H1 (cell line): ENCODE measurements around the gene KLHL8. TPM values are rescaled to one million over a fixed set of nuclear protein-coding genes. Genes with fewer than 3 reads are reported as not detected.

Source experiments
- CTCF ChIA-PET: fragments of 300-600 bp; sonication (Branson Sonifier 250); formaldehyde crosslinking; loops from one replicate; lab custom pipeline; 2021; ENCODE audit not compliant: partially characterized antibody; lab: Charles Lee
- POLR2A ChIA-PET: fragments of 300-600 bp; sonication (Branson Sonifier 250); formaldehyde crosslinking; loops from one replicate; lab custom pipeline; 2021; ENCODE audit warnings: inconsistent platforms; ENCODE audit not compliant: partially characterized antibody; lab: Charles Lee
- DNase-seq, 2 experiments: peaks; one replicate each; pipeline versions ENCODE4 v3.0.0 to v3.0.0-alpha.2; 2010 to 2022; ENCODE audit warnings: low spot score in 2 of 2, low read depth in 1 of 2, mixed read lengths in 1 of 2
- FAIRE-seq: peaks from 2 replicates; lab custom pipeline; 2011; peaks lifted over from hg19 to GRCh38; lab: Jason Lieb, UNC
- H2AFZ ChIP-seq: 2 replicates; pipeline ENCODE4 v1.8.1; 2012; ENCODE audit warnings: low read length, inconsistent platforms
- H2AK5ac ChIP-seq: 2 replicates; pipeline ENCODE4 v1.6.1; 2013; ENCODE audit warnings: low read depth, low read length
- H2BK120ac ChIP-seq: replicated peaks from 2 replicates; pipeline ENCODE3; 2013; ENCODE audit warnings: low read depth, low read length, inconsistent platforms
- H2BK12ac ChIP-seq: 2 replicates; pipeline ENCODE4 v1.6.1; 2013; ENCODE audit warnings: low read depth, low read length
- H2BK15ac ChIP-seq: 2 replicates; pipeline ENCODE4 v1.6.1; 2013; ENCODE audit warnings: low read length
- H2BK20ac ChIP-seq: 2 replicates; pipeline ENCODE4 v1.6.1; 2013; ENCODE audit warnings: low read length
- H2BK5ac ChIP-seq: 2 replicates; pipeline ENCODE4 v1.6.1; 2013; ENCODE audit warnings: low read depth, low read length
- H3K14ac ChIP-seq: 2 replicates; pipeline ENCODE4 v1.6.1; 2013; ENCODE audit warnings: inconsistent platforms; ENCODE audit not compliant: insufficient read length
- H3K18ac ChIP-seq: 2 replicates; pipeline ENCODE4 v1.6.1; 2013; ENCODE audit warnings: low read length; ENCODE audit errors: extremely low read depth
- H3K23ac ChIP-seq: 2 replicates; pipeline ENCODE4 v1.6.1; 2013; ENCODE audit warnings: inconsistent platforms; ENCODE audit not compliant: insufficient read length
- H3K23me2 ChIP-seq: 2 replicates; pipeline ENCODE4 v1.6.1; 2013; ENCODE audit warnings: low read depth, low read length
- H3K27ac ChIP-seq: 2 replicates; pipeline ENCODE4 v1.6.1; 2011; ENCODE audit warnings: low read depth, low read length, inconsistent platforms
- H3K27me3 ChIP-seq, 4 experiments: replicated peaks in 1 of 4; 1 replicate in 1 of 4; 2 replicates in 3 of 4; pipeline versions ENCODE4 v1.6.1 to v1.8.1; 2011 to 2013; ENCODE audit warnings: low read length in 3 of 4, mild to moderate bottlenecking in 3 of 4, inconsistent platforms in 2 of 4, mixed read lengths in 2 of 4, moderate library complexity in 1 of 4; ENCODE audit not compliant: control insufficient read depth in 3 of 4, insufficient read depth in 3 of 4; ENCODE audit errors: extremely low read depth in 1 of 4
- H3K36me3 ChIP-seq, 4 experiments: 2 replicates each; pipeline versions ENCODE4 v1.6.1 to v1.8.1; 2011 to 2013; ENCODE audit warnings: mild to moderate bottlenecking in 4 of 4, low read length in 3 of 4, moderate library complexity in 2 of 4, control low read depth in 1 of 4, inconsistent platforms in 1 of 4; ENCODE audit not compliant: insufficient read depth in 4 of 4, control insufficient read depth in 2 of 4
- H3K4ac ChIP-seq: replicated peaks from 2 replicates; pipeline ENCODE3; 2013; ENCODE audit warnings: low read length, low read depth, mixed read lengths, inconsistent platforms; ENCODE audit not compliant: insufficient read length
- H3K4me1 ChIP-seq, 4 experiments: replicated peaks in 1 of 4; 1 replicate in 1 of 4; 2 replicates in 3 of 4; pipeline versions ENCODE4 v1.6.1 to v1.8.1; 2011 to 2013; ENCODE audit warnings: low read length in 3 of 4, inconsistent platforms in 2 of 4, mixed read lengths in 1 of 4; ENCODE audit not compliant: insufficient read depth in 4 of 4, control insufficient read depth in 3 of 4
- H3K4me2 ChIP-seq, 2 experiments: 2 replicates each; pipeline versions ENCODE4 v1.6.1 to v1.8.1; 2011 to 2013; ENCODE audit warnings: low read depth in 2 of 2, low read length in 2 of 2, control low read depth in 1 of 2, inconsistent platforms in 1 of 2, mild to moderate bottlenecking in 1 of 2; ENCODE audit not compliant: insufficient read depth in 1 of 2
- H3K4me3 ChIP-seq, 4 experiments: fragments of 200-600, 300-600 bp in 1 of 4; sonication (generic), shearing (Covaris generic), sonication (Bioruptor Twin) in 1 of 4; 2 replicates each; pipeline versions ENCODE4 v1.5.1 to v1.8.1; 2011 to 2016; ENCODE audit warnings: low read length in 4 of 4, low read depth in 3 of 4, control low read depth in 2 of 4, inconsistent platforms in 2 of 4, mild to moderate bottlenecking in 2 of 4, mixed read lengths in 1 of 4, moderate library complexity in 1 of 4; ENCODE audit not compliant: insufficient read depth in 2 of 4; ENCODE audit errors: extremely low read depth in 1 of 4
- H3K56ac ChIP-seq: replicated peaks from 2 replicates; pipeline ENCODE3; 2013; ENCODE audit warnings: low read depth, mild to moderate bottlenecking, mixed read lengths, low read length, inconsistent platforms; ENCODE audit not compliant: insufficient read length
- H3K79me1 ChIP-seq: 2 replicates; pipeline ENCODE4 v1.6.1; 2013; ENCODE audit warnings: low read depth, low read length, control low read depth
- H3K79me2 ChIP-seq, 2 experiments: 2 replicates each; pipeline versions ENCODE4 v1.6.1 to v1.8.1; 2012 to 2013; ENCODE audit warnings: low read length in 2 of 2, mild to moderate bottlenecking in 2 of 2, inconsistent platforms in 1 of 2; ENCODE audit not compliant: insufficient read depth in 2 of 2, control insufficient read depth in 1 of 2
- H3K9ac ChIP-seq, 4 experiments: replicated peaks in 1 of 4; 1 replicate in 1 of 4; 2 replicates in 3 of 4; pipeline versions ENCODE4 v1.6.1 to v1.8.1; 2011 to 2013; ENCODE audit warnings: low read depth in 3 of 4, low read length in 3 of 4, control low read depth in 2 of 4, mild to moderate bottlenecking in 2 of 4, moderate library complexity in 2 of 4, inconsistent platforms in 1 of 4; ENCODE audit errors: extremely low read depth in 1 of 4
- H3K9me3 ChIP-seq, 2 experiments: 2 replicates each; pipeline versions ENCODE4 v1.6.1 to v1.8.1; 2012 to 2013; ENCODE audit warnings: mild to moderate bottlenecking in 2 of 2, moderate library complexity in 2 of 2, control low read depth in 1 of 2, inconsistent platforms in 1 of 2, low read depth in 1 of 2, low read length in 1 of 2, mixed read lengths in 1 of 2; ENCODE audit not compliant: insufficient read depth in 2 of 2
- H4K20me1 ChIP-seq, 2 experiments: replicated peaks in 1 of 2; 2 replicates each; pipeline versions ENCODE3 to v1.8.1; 2011 to 2013; ENCODE audit warnings: inconsistent platforms in 2 of 2, low read length in 2 of 2, mild to moderate bottlenecking in 1 of 2; ENCODE audit not compliant: insufficient read depth in 2 of 2, control insufficient read depth in 1 of 2
- H4K5ac ChIP-seq: 2 replicates; pipeline ENCODE4 v1.6.1; 2013; ENCODE audit warnings: low read length, low read depth, mixed read lengths, inconsistent platforms; ENCODE audit not compliant: insufficient read length
- H4K8ac ChIP-seq: 2 replicates; pipeline ENCODE4 v1.8.0; 2013; ENCODE audit warnings: mild to moderate bottlenecking, moderate library complexity, low read length, inconsistent platforms; ENCODE audit not compliant: insufficient read depth; ENCODE audit errors: extremely low read depth
- H4K91ac ChIP-seq: replicated peaks from 2 replicates; pipeline ENCODE3; 2013; ENCODE audit warnings: low read length, mixed read lengths, inconsistent platforms; ENCODE audit not compliant: insufficient read length
- BRCA1 ChIP-seq: IDR thresholded peaks from 2 replicates; pipeline ENCODE4 v1.6.1; 2012; ENCODE audit warnings: low read depth, low read length, improper control_type of control experiment
- CBX5 ChIP-seq: fragments of 300-800, 300-1000 bp; sonication (generic); IDR thresholded peaks from 2 replicates; pipeline ENCODE4 v1.7.1; 2016; ENCODE audit warnings: antibody characterized with exemption, low read length, low read depth
- CBX8 ChIP-seq: fragments of 300-800, 300-1000 bp; sonication (generic); IDR thresholded peaks from 2 replicates; pipeline ENCODE4 v1.7.1; 2016; ENCODE audit warnings: low read depth, low read length, borderline replicate concordance
- CREB1 ChIP-seq: IDR thresholded peaks from 2 replicates; pipeline ENCODE4 v1.6.1; 2012; ENCODE audit warnings: inconsistent platforms
- CTBP2 ChIP-seq: IDR thresholded peaks from 2 replicates; pipeline ENCODE4 v1.7.0; 2011; ENCODE audit warnings: borderline replicate concordance, mild to moderate bottlenecking, moderate library complexity, mixed read lengths, low read length; ENCODE audit not compliant: insufficient read depth, insufficient read length
- EZH2 ChIP-seq: fragments of 200-600 bp; sonication (generic); IDR thresholded peaks from 2 replicates; pipeline ENCODE4 v1.7.1; 2012; ENCODE audit warnings: low read depth, mild to moderate bottlenecking, moderate library complexity, low read length, inconsistent platforms; ENCODE audit not compliant: severe bottlenecking
- GTF2F1 ChIP-seq: IDR thresholded peaks from 2 replicates; pipeline ENCODE4 v1.6.1; 2012; ENCODE audit warnings: low read depth, low read length, improper control_type of control experiment, borderline replicate concordance
- NANOG ChIP-seq: IDR thresholded peaks from 2 replicates; pipeline ENCODE4 v1.6.1; 2011; ENCODE audit warnings: low read length, low read depth, mild to moderate bottlenecking, inconsistent platforms; ENCODE audit not compliant: insufficient read depth, poor library complexity, severe bottlenecking
- SUZ12 ChIP-seq: fragments of 200-600 bp; sonication (generic); IDR thresholded peaks from 2 replicates; pipeline ENCODE4 v1.6.1; 2012; ENCODE audit warnings: mild to moderate bottlenecking, inconsistent platforms, low read length, moderate library complexity, mixed read lengths
- YY1 ChIP-seq: IDR thresholded peaks from 2 replicates; pipeline ENCODE4 v1.6.1; 2011; ENCODE audit warnings: low read depth, mild to moderate bottlenecking, low read length
- WGBS, 2 experiments: shearing (Covaris generic) in 1 of 2; methylation state at CpG; one replicate each; pipeline versions ENCODE4 v1.1.6 to v1.1.7; 2013 to 2015; ENCODE audit warnings: low lambda C conversion rate in 2 of 2, mixed read lengths in 2 of 2, inconsistent platforms in 1 of 2, low coverage in 1 of 2, missing lambda C conversion rate in 1 of 2; ENCODE audit not compliant: insufficient replicate concordance in 2 of 2, insufficient coverage in 1 of 2, insufficient read length in 1 of 2; ENCODE audit errors: extremely low coverage in 1 of 2, missing lambda C conversion rate in 1 of 2; 5-methylcytosine and 5-hydroxymethylcytosine counted together
- polyA plus RNA-seq, 7 experiments: library from polyadenylated mRNA; depleted of rRNA in 3 of 7; stranded (reverse) in 5 of 7; unstranded in 2 of 7; fragments of >200 nt in 5 of 7; fragments of 200-250 nt in 2 of 7; gene quantifications; 1 replicate in 5 of 7; 2 replicates in 1 of 7; 4 replicates in 1 of 7; pipeline versions ENCODE4 v1.2.1 to v1.2.3, GENCODE V29; 2011 to 2013; ENCODE audit warnings: missing spikeins in 2 of 7, mixed read lengths in 2 of 7
- total RNA-seq: library from RNA; stranded (reverse); fragmentation: NEBNext Ultra II Directional; extraction: Animal tissue kit (Norgen Biotek cat#: 25700); gene quantifications from 2 replicates; pipeline ENCODE4 v1.2.1, GENCODE V29; 2021
- TF ChIP-seq, protein P1 (sequence below), 3 experiments: IDR thresholded peaks; 1 replicate in 2 of 3; 2 replicates in 1 of 3; pipeline versions ENCODE4 v1.5.1 to v1.6.1; 2011; ENCODE audit warnings: low read length in 3 of 3, mild to moderate bottlenecking in 3 of 3, inconsistent platforms in 2 of 3, low read depth in 1 of 3, moderate library complexity in 1 of 3; ENCODE audit not compliant: insufficient read depth in 1 of 3; ENCODE audit errors: control extremely low read depth in 1 of 3

Gene KLHL8
- total and polyA plus RNA-seq, 2 of the 8 experiments (the other 6 are each of a cell fraction or from before 2014, with no cell fraction given) = 0.94 to 8.1 TPM

GRCh38 chr4:87268411-87268810 lies 48.0 kb upstream of the KLHL8 start:
- no peaks in the 10 kb centered on the region for H3K79me2 ChIP-seq
- H2BK12ac ChIP-seq = no peak overlapping the region
- no peaks in the 10 kb centered on the region for H3K4me1 ChIP-seq
- no peak overlapping the region for H3K14ac ChIP-seq
- H3K23ac ChIP-seq = no peak overlapping the region
- H2BK20ac ChIP-seq = no peak overlapping the region
- H3K36me3 ChIP-seq = no peaks in the 10 kb centered on the region
- FAIRE-seq (no peak), DNase-seq (no peak)
- no peak overlapping the region for H4K8ac ChIP-seq
- H2BK15ac ChIP-seq = no peak overlapping the region
- H3K4ac ChIP-seq = no peak overlapping the region
- no peak overlapping the region for H4K5ac ChIP-seq
- no peak overlapping the region for H3K56ac ChIP-seq
- no peaks in the 10 kb centered on the region for H3K9me3 ChIP-seq
- no peaks in the 10 kb centered on the region for H3K27me3 ChIP-seq
- no peak overlapping the region for H3K27ac ChIP-seq
- WGBS, 2 experiments = 96% methylated on average over 3 of the region's 5 CpGs; no CpG with 5 or more reads in 1 of the 2 experiments
- H3K79me1 ChIP-seq = no peaks in the 10 kb centered on the region
- no peak overlapping the region for H3K9ac ChIP-seq
- no peak overlapping the region for H3K18ac ChIP-seq
- H4K91ac ChIP-seq = no peak overlapping the region
- no peak overlapping the region; the same call in 1 of the 2 replicates for H2AFZ ChIP-seq
- no peak overlapping the region for H2AK5ac ChIP-seq
- H3K23me2 ChIP-seq = no peaks in the 10 kb centered on the region
- POLR2A ChIA-PET = no interaction called here
- no peaks in the 10 kb centered on the region for H4K20me1 ChIP-seq
- H2BK120ac ChIP-seq = no peak overlapping the region
- H2BK5ac ChIP-seq = no peak overlapping the region
- H3K4me2 ChIP-seq = no peak overlapping the region
- CTCF ChIA-PET = interaction anchor here (1.0 to 1.4 kb wide), 3 partner anchors 15 to 101 kb away, joined by 3 read pairs; no protein-coding TSS in a partner anchor
- H3K4me3 ChIP-seq = no peak overlapping the region
- no peak for TF ChIP-seq CTBP2
- TF ChIP-seq SUZ12 = no peak
- TF ChIP-seq CBX8 = no peak
- TF ChIP-seq NANOG = no peak
- TF ChIP-seq YY1 = no peak
- TF ChIP-seq, protein P1, sequence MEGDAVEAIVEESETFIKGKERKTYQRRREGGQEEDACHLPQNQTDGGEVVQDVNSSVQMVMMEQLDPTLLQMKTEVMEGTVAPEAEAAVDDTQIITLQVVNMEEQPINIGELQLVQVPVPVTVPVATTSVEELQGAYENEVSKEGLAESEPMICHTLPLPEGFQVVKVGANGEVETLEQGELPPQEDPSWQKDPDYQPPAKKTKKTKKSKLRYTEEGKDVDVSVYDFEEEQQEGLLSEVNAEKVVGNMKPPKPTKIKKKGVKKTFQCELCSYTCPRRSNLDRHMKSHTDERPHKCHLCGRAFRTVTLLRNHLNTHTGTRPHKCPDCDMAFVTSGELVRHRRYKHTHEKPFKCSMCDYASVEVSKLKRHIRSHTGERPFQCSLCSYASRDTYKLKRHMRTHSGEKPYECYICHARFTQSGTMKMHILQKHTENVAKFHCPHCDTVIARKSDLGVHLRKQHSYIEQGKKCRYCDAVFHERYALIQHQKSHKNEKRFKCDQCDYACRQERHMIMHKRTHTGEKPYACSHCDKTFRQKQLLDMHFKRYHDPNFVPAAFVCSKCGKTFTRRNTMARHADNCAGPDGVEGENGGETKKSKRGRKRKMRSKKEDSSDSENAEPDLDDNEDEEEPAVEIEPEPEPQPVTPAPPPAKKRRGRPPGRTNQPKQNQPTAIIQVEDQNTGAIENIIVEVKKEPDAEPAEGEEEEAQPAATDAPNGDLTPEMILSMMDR (IDR thresholded peaks at IDR 0.05; ENCODE audit: control extremely low read depth in 1 of 3, insufficient read depth in 1 of 3, low read depth in 1 of 3, low read length in 3 of 3) = no peak
- no peak for TF ChIP-seq CREB1
- TF ChIP-seq GTF2F1 = no peak
- TF ChIP-seq BRCA1 = no peak
- no peak for TF ChIP-seq EZH2
- no peak for TF ChIP-seq CBX5
